Hepatocyte (in vitro differentiated cells): ENCODE measurements around the gene NXPH1. TPM values are rescaled to one million over a fixed set of nuclear protein-coding genes. Genes with fewer than 3 reads are reported as not detected.
A peak's percentile ranks its signal among the peaks of the same experiment; 100 is the strongest.

Source experiments
- DNase-seq: peaks from one replicate; pipeline ENCODE4 v3.0.0-alpha.2; 2016; ENCODE audit warnings: low spot score
- H2AFZ ChIP-seq: fragments of 200-600 bp; sonication (generic); 2 replicates; pipeline ENCODE4 v1.6.0; 2016; ENCODE audit warnings: antibody characterized with exemption, mild to moderate bottlenecking
- H3K27ac ChIP-seq: fragments of 200-600 bp; sonication (generic); 2 replicates; pipeline ENCODE4 v1.5.1; 2016; ENCODE audit warnings: mild to moderate bottlenecking
- H3K27me3 ChIP-seq: fragments of 200-600 bp; sonication (generic); 2 replicates; pipeline ENCODE4 v1.6.1; 2016
- H3K36me3 ChIP-seq: fragments of 200-600 bp; sonication (generic); replicated peaks from 2 replicates; pipeline ENCODE4 v1.5.1; 2016; ENCODE audit warnings: low read depth; ENCODE audit not compliant: insufficient read depth
- H3K4me1 ChIP-seq: fragments of 200-600 bp; sonication (generic); 2 replicates; pipeline ENCODE4 v1.5.1; 2016; ENCODE audit warnings: mild to moderate bottlenecking, moderate library complexity; ENCODE audit not compliant: insufficient read depth
- H3K4me2 ChIP-seq: fragments of 200-600 bp; sonication (generic); 2 replicates; pipeline ENCODE4 v1.6.0; 2016
- H3K4me3 ChIP-seq: fragments of 200-600 bp; sonication (generic); 2 replicates; pipeline ENCODE4 v1.5.1; 2016; ENCODE audit warnings: mild to moderate bottlenecking
- H3K79me2 ChIP-seq: fragments of 200-600 bp; sonication (generic); 2 replicates; pipeline ENCODE4 v1.6.0; 2017; ENCODE audit warnings: mild to moderate bottlenecking
- H3K9me2 ChIP-seq: fragments of 200-600 bp; sonication (generic); replicated peaks from 2 replicates; pipeline ENCODE4 v1.6.0; 2017; ENCODE audit warnings: mild to moderate bottlenecking; ENCODE audit not compliant: insufficient read depth
- H3K9me3 ChIP-seq: fragments of 200-600 bp; sonication (generic); 2 replicates; pipeline ENCODE4 v1.5.1; 2016; ENCODE audit warnings: low read depth, mild to moderate bottlenecking
- H4K20me1 ChIP-seq: fragments of 200-600 bp; sonication (generic); 2 replicates; pipeline ENCODE4 v1.6.0; 2016; ENCODE audit warnings: mild to moderate bottlenecking; ENCODE audit not compliant: insufficient read depth, poor library complexity, severe bottlenecking
- CTCF ChIP-seq: fragments of 200-600 bp; sonication (generic); IDR thresholded peaks from 2 replicates; pipeline ENCODE4 v1.5.1; 2016; ENCODE audit warnings: antibody characterized with exemption, mild to moderate bottlenecking; ENCODE audit not compliant: poor library complexity
- EZH2 ChIP-seq: fragments of 200-600 bp; sonication (generic); IDR thresholded peaks from 2 replicates; pipeline ENCODE4 v1.6.1; 2016; ENCODE audit warnings: antibody characterized with exemption, mild to moderate bottlenecking, borderline replicate concordance
- EZH2phosphoT487 ChIP-seq: fragments of 200-600 bp; sonication (generic); IDR thresholded peaks from one replicate; pipeline ENCODE4 v1.6.1; 2018; ENCODE audit warnings: antibody characterized with exemption, mild to moderate bottlenecking, low read depth, moderate library complexity; ENCODE audit not compliant: unreplicated experiment, severe bottlenecking
- WGBS: methylation state at CpG from one replicate; pipeline ENCODE4 v1.1.6; 2016; ENCODE audit warnings: low lambda C conversion rate; ENCODE audit errors: missing lambda C conversion rate; 5-methylcytosine and 5-hydroxymethylcytosine counted together
- polyA plus RNA-seq: library from polyadenylated mRNA; unstranded; fragments of >200 nt; fragmentation: Nextera tagmentation; extraction: Ambion mirVana; gene quantifications from 2 replicates; pipeline ENCODE4 v1.2.1, GENCODE V29; 2016
- total RNA-seq: library from RNA; depleted of rRNA; stranded (reverse); fragments of >200 nt; gene quantifications from 2 replicates; pipeline ENCODE4 v1.2.3, GENCODE V29; 2014

Gene NXPH1
- total and polyA plus RNA-seq, 2 experiments from 2014 or later: not detected

- peak overlapping the region; percentile 39 for H3K27ac ChIP-seq
- H3K9me3 ChIP-seq: no peaks in the 10 kb centered on the region
- WGBS: 69% methylated on average over 7 of the region's 7 CpGs
- no peaks in the 10 kb centered on the region for H3K27me3 ChIP-seq
- H3K4me1 ChIP-seq: peaks cover 11% of the 10 kb centered on the region
- no peaks in the 10 kb centered on the region for H3K36me3 ChIP-seq
- H3K9me2 ChIP-seq: no peaks in the 10 kb centered on the region
- no peak for TF ChIP-seq EZH2
- TF ChIP-seq CTCF: no peak
- no peak for TF ChIP-seq EZH2phosphoT487
- no peak overlapping the region for H2AFZ ChIP-seq
- H3K79me2 ChIP-seq: no peaks in the 10 kb centered on the region
- H4K20me1 ChIP-seq: no peaks in the 10 kb centered on the region
- no peak overlapping the region for H3K4me2 ChIP-seq
- no peak overlapping the region for H3K4me3 ChIP-seq
- DNase-seq: peak; percentile 12
Observed at GRCh38 chr7:8387551-8388256, 45.7 kb upstream of the NXPH1 start.

- DNase-seq: no peak
- Histone ChIP-seq H3K9me3 (no peaks in the 10 kb centered on the region), H4K20me1 (no peaks in the 10 kb centered on the region), H3K9me2 (no peaks in the 10 kb centered on the region), H3K27ac (no peak overlapping the region), H3K27me3 (no peaks in the 10 kb centered on the region), H3K4me3 (no peak overlapping the region), H3K36me3 (no peaks in the 10 kb centered on the region), H3K4me1 (peaks cover 11% of the 10 kb centered on the region), H3K79me2 (no peaks in the 10 kb centered on the region), H3K4me2 (no peak overlapping the region), H2AFZ (no peak overlapping the region)
- 84% methylated on average over 2 of the region's 2 CpGs for WGBS
- TF ChIP-seq EZH2phosphoT487 (no peak), EZH2 (no peak), CTCF (no peak)
Observed at GRCh38 chr7:8388257-8388625, 45.2 kb upstream of the NXPH1 start.

- TF ChIP-seq CTCF (no peak), EZH2phosphoT487 (no peak), EZH2 (no peak)
- Histone ChIP-seq H3K79me2 (no peaks in the 10 kb centered on the region), H3K4me3 (no peak overlapping the region), H4K20me1 (no peaks in the 10 kb centered on the region), H3K27me3 (no peaks in the 10 kb centered on the region), H3K9me2 (no peaks in the 10 kb centered on the region), H3K27ac (no peak overlapping the region), H2AFZ (peak overlapping the region; percentile 32), H3K4me1 (peaks cover 11% of the 10 kb centered on the region), H3K9me3 (no peaks in the 10 kb centered on the region), H3K4me2 (peak overlapping the region; percentile 67), H3K36me3 (no peaks in the 10 kb centered on the region)
- DNase-seq: peak; percentile 63
- 28% methylated on average over 10 of the region's 10 CpGs for WGBS
Observed at GRCh38 chr7:8389593-8390261, 43.7 kb upstream of the NXPH1 start.
